ENCODE results near the gene MNT. TPM values are rescaled to one million over a fixed set of nuclear protein-coding genes. Genes with fewer than 3 reads are reported as not detected.

Gene MNT
- total and polyA plus RNA-seq, 2 of the 8 experiments (the other 6 are each of a cell fraction or from before 2014, with no cell fraction given), result 5.0 to 17.3 TPM

GRCh38 chr17:2385240-2386210 is 15.3 kb downstream of the MNT start (continued):
- TF ChIP-seq CHD7 (IDR thresholded peaks at IDR 0.05; ENCODE audit: insufficient replicate concordance, low read length) (no peak), ZNF274 (IDR thresholded peaks at IDR 0.05; ENCODE audit: borderline replicate concordance, extremely low read depth, low read length) (no peak), BACH1 (IDR thresholded peaks at IDR 0.05; ENCODE audit: low read length) (no peak), BRCA1 (IDR thresholded peaks at IDR 0.05; ENCODE audit: low read depth, low read length) (no peak), CTCF (IDR thresholded peaks at IDR 0.05; ENCODE audit: control extremely low read depth in 1 of 3, insufficient read depth in 1 of 3, low read depth in 1 of 3, low read length in 3 of 3) (no peak), TAF1 (IDR thresholded peaks at IDR 0.05; ENCODE audit: low read depth, low read length) (no peak), JUN (IDR thresholded peaks at IDR 0.05; ENCODE audit: low read depth, low read length) (no peak)
